ENCODE results near the gene ZNF565.
"Not testable (repeated sequence)": the region's sequence is repeated elsewhere in the genome, so short reads cannot be mapped to it uniquely, and the experiment has no call there.

Gene ZNF565

GRCh38 chr19:36233626-36234025 lies 19.2 kb upstream of the ZNF565 start:
- H3K9me3 Mint-ChIP-seq, result peaks cover 31% of the 10 kb centered on the region
- peaks cover 100% of the 10 kb centered on the region for H3K36me3 Mint-ChIP-seq
- ATAC-seq; H3K4me3 Mint-ChIP-seq; H3K4me1 Mint-ChIP-seq; DNase-seq (ENCODE audit: low spot score in 2 of 2): not testable (repeated sequence)
- peak overlapping the region; percentile 30 for H3K27ac Mint-ChIP-seq

GRCh38 chr19:36225219-36225892 lies 10.9 kb upstream of the ZNF565 start:
- Mint-ChIP-seq H3K4me3 (peak overlapping the region; percentile 14), H3K27ac (peak overlapping the region; percentile 48), H3K4me1 (peaks cover 27% of the 10 kb centered on the region), H3K36me3 (peaks cover 100% of the 10 kb centered on the region), H3K9me3 (peaks cover 11% of the 10 kb centered on the region)
- ATAC-seq (peak; percentile 51), DNase-seq (ENCODE audit: low spot score in 2 of 2) (no peak)

- Mint-ChIP-seq H3K36me3 (peaks cover 100% of the 10 kb centered on the region), H3K4me3 (no peak overlapping the region), H3K27ac (no peak overlapping the region), H3K4me1 (peaks cover 36% of the 10 kb centered on the region), H3K9me3 (peaks cover 3% of the 10 kb centered on the region)
- no peak for DNase-seq (ENCODE audit: low spot score in 2 of 2)
- ATAC-seq, result no peak
These were observed 8.0 kb upstream of the ZNF565 start for GRCh38 chr19:36222503-36222902.

- peaks cover 43% of the 10 kb centered on the region for H3K4me1 Mint-ChIP-seq
- H3K36me3 Mint-ChIP-seq, result peaks cover 99% of the 10 kb centered on the region
- DNase-seq (ENCODE audit: low spot score in 2 of 2) (no peak), ATAC-seq (no peak)
- peaks cover 3% of the 10 kb centered on the region for H3K9me3 Mint-ChIP-seq
- peak overlapping the region; percentile 2 for H3K27ac Mint-ChIP-seq
- H3K4me3 Mint-ChIP-seq, result no peak overlapping the region
These were observed 7.0 kb upstream of the ZNF565 start for GRCh38 chr19:36221474-36221873.

- H3K36me3 Mint-ChIP-seq, result peaks cover 44% of the 10 kb centered on the region
- no peak overlapping the region for H3K27ac Mint-ChIP-seq
- no peak overlapping the region for H3K4me3 Mint-ChIP-seq
- ATAC-seq (no peak), DNase-seq (ENCODE audit: low spot score in 2 of 2) (no peak)
- H3K9me3 Mint-ChIP-seq, result no peaks in the 10 kb centered on the region
- peaks cover 16% of the 10 kb centered on the region for H3K4me1 Mint-ChIP-seq
These were observed 1.0 kb upstream of the ZNF565 start for GRCh38 chr19:36215276-36216123.

- no peak for ATAC-seq
- no peak overlapping the region for H3K4me3 Mint-ChIP-seq
- no peaks in the 10 kb centered on the region for H3K9me3 Mint-ChIP-seq
- peak overlapping the region; percentile 30 for H3K27ac Mint-ChIP-seq
- DNase-seq (ENCODE audit: low spot score in 2 of 2), result no peak
- H3K36me3 Mint-ChIP-seq, result peaks cover 18% of the 10 kb centered on the region
- H3K4me1 Mint-ChIP-seq, result peaks cover 8% of the 10 kb centered on the region
These were observed 1.6 kb downstream of the ZNF565 start for GRCh38 chr19:36212895-36213294.

GRCh38 chr19:36210497-36210896 lies 4.0 kb downstream of the ZNF565 start:
- no peaks in the 10 kb centered on the region for H3K4me1 Mint-ChIP-seq
- no peak overlapping the region for H3K4me3 Mint-ChIP-seq
- no peak for ATAC-seq
- no peak overlapping the region for H3K27ac Mint-ChIP-seq
- H3K9me3 Mint-ChIP-seq, result no peaks in the 10 kb centered on the region
- DNase-seq (ENCODE audit: low spot score in 2 of 2), result no peak
- H3K36me3 Mint-ChIP-seq, result peaks cover 8% of the 10 kb centered on the region

GRCh38 chr19:36209372-36209771 lies 5.1 kb downstream of the ZNF565 start:
- Mint-ChIP-seq H3K4me3 (no peak overlapping the region), H3K9me3 (no peaks in the 10 kb centered on the region), H3K36me3 (peaks cover 8% of the 10 kb centered on the region), H3K27ac (no peak overlapping the region), H3K4me1 (no peaks in the 10 kb centered on the region)
- ATAC-seq (no peak), DNase-seq (ENCODE audit: low spot score in 2 of 2) (no peak)

- Mint-ChIP-seq H3K36me3 (peaks cover 8% of the 10 kb centered on the region), H3K4me1 (no peaks in the 10 kb centered on the region), H3K9me3 (no peaks in the 10 kb centered on the region), H3K4me3 (no peak overlapping the region), H3K27ac (no peak overlapping the region)
- no peak for DNase-seq (ENCODE audit: low spot score in 2 of 2)
- ATAC-seq, result no peak
These were observed 6.7 kb downstream of the ZNF565 start for GRCh38 chr19:36207605-36208252.

- peaks cover 8% of the 10 kb centered on the region for H3K36me3 Mint-ChIP-seq
- H3K4me3 Mint-ChIP-seq, result no peak overlapping the region
- no peaks in the 10 kb centered on the region for H3K4me1 Mint-ChIP-seq
- DNase-seq (ENCODE audit: low spot score in 2 of 2), result no peak
- H3K27ac Mint-ChIP-seq, result no peak overlapping the region
- ATAC-seq, result no peak
- H3K9me3 Mint-ChIP-seq, result no peaks in the 10 kb centered on the region
These were observed 11.2 kb downstream of the ZNF565 start for GRCh38 chr19:36203293-36203692.

- Mint-ChIP-seq H3K36me3 (peaks cover 3% of the 10 kb centered on the region), H3K27ac (no peak overlapping the region), H3K9me3 (no peaks in the 10 kb centered on the region), H3K4me3 (no peak overlapping the region), H3K4me1 (no peaks in the 10 kb centered on the region)
- no peak for ATAC-seq
- no peak for DNase-seq (ENCODE audit: low spot score in 2 of 2)
These were observed 12.8 kb downstream of the ZNF565 start for GRCh38 chr19:36201684-36202083.

GRCh38 chr19:36198119-36198518 lies 16.3 kb downstream of the ZNF565 start:
- ATAC-seq (no peak), DNase-seq (ENCODE audit: low spot score in 2 of 2) (no peak)
- Mint-ChIP-seq H3K27ac (no peak overlapping the region), H3K4me3 (no peak overlapping the region), H3K36me3 (peaks cover 2% of the 10 kb centered on the region), H3K9me3 (no peaks in the 10 kb centered on the region), H3K4me1 (no peaks in the 10 kb centered on the region)

GRCh38 chr19:36196249-36196648 lies 18.2 kb downstream of the ZNF565 start:
- ATAC-seq, result no peak
- Mint-ChIP-seq H3K4me3 (no peak overlapping the region), H3K36me3 (peaks cover 7% of the 10 kb centered on the region), H3K4me1 (no peaks in the 10 kb centered on the region), H3K27ac (no peak overlapping the region), H3K9me3 (no peaks in the 10 kb centered on the region)
- no peak for DNase-seq (ENCODE audit: low spot score in 2 of 2)

- not testable (repeated sequence) for ATAC-seq
These were observed 27.7 kb downstream of the ZNF565 start for GRCh38 chr19:36186722-36187121.

GRCh38 chr19:36183245-36183628 lies 31.2 kb downstream of the ZNF565 start:
- Mint-ChIP-seq H3K27ac (no peak overlapping the region), H3K9me3 (no peaks in the 10 kb centered on the region)

More at GRCh38 chr19:36186722-36187121, 27.7 kb downstream of the ZNF565 start:
- not testable (repeated sequence) for H3K9me3 Mint-ChIP-seq; DNase-seq (ENCODE audit: low spot score in 2 of 2); H3K4me3 Mint-ChIP-seq; H3K36me3 Mint-ChIP-seq; H3K4me1 Mint-ChIP-seq
- peak overlapping the region; percentile 77 for H3K27ac Mint-ChIP-seq

More at GRCh38 chr19:36183245-36183628, 31.2 kb downstream of the ZNF565 start:
- ATAC-seq, result no peak
- Mint-ChIP-seq H3K4me3 (no peak overlapping the region), H3K4me1 (no peaks in the 10 kb centered on the region), H3K36me3 (peaks cover 6% of the 10 kb centered on the region)
- DNase-seq (ENCODE audit: low spot score in 2 of 2), result no peak

Data from stimulated activated effector memory CD8-positive, alpha-beta T cell treated with anti-CD3 and anti-CD28 coated beads, Interleukin-12 subunit alpha, Interleukin-12 subunit beta, amount 100 ng/mL, for 72 hours (primary cell).